ENCODE results near the gene COLEC12.

The COLEC12 gene

GRCh38 chr18:360676-361075 is 139.8 kb downstream of the COLEC12 start:
- no peak for DNase-seq (ENCODE audit: low spot score)

- no peak for DNase-seq (ENCODE audit: low spot score)
Measured at GRCh38 chr18:356778-357177, 143.7 kb downstream of the COLEC12 start.

GRCh38 chr18:355678-356077 is 144.8 kb downstream of the COLEC12 start:
- DNase-seq (ENCODE audit: low spot score) = no peak

GRCh38 chr18:354471-354870 is 146.0 kb downstream of the COLEC12 start:
- DNase-seq (ENCODE audit: low spot score) = no peak

- DNase-seq (ENCODE audit: low spot score) = no peak
Measured at GRCh38 chr18:354003-354402, 146.5 kb downstream of the COLEC12 start.

GRCh38 chr18:352438-352837 is 148.1 kb downstream of the COLEC12 start:
- no peak for DNase-seq (ENCODE audit: low spot score)

GRCh38 chr18:350953-351572 is 149.4 kb downstream of the COLEC12 start:
- DNase-seq (ENCODE audit: low spot score) = no peak

- DNase-seq (ENCODE audit: low spot score) = no peak
Measured at GRCh38 chr18:346600-346999, 153.9 kb downstream of the COLEC12 start.

- no peak for DNase-seq (ENCODE audit: low spot score)
Measured at GRCh38 chr18:341102-341501, 159.4 kb downstream of the COLEC12 start.

GRCh38 chr18:340044-340443 is 160.5 kb downstream of the COLEC12 start:
- DNase-seq (ENCODE audit: low spot score) = no peak

GRCh38 chr18:339200-339599 is 161.3 kb downstream of the COLEC12 start:
- no peak for DNase-seq (ENCODE audit: low spot score)

GRCh38 chr18:336713-337112 is 163.8 kb downstream of the COLEC12 start:
- DNase-seq (ENCODE audit: low spot score) = no peak

GRCh38 chr18:335733-336132 is 164.8 kb downstream of the COLEC12 start:
- no peak for DNase-seq (ENCODE audit: low spot score)

GRCh38 chr18:334575-335132 is 165.8 kb downstream of the COLEC12 start:
- DNase-seq (ENCODE audit: low spot score) = no peak

GRCh38 chr18:332721-333510 is 167.6 kb downstream of the COLEC12 start:
- DNase-seq (ENCODE audit: low spot score) = no peak

- DNase-seq (ENCODE audit: low spot score) = no peak
Measured at GRCh38 chr18:332007-332406, 168.5 kb downstream of the COLEC12 start.

- DNase-seq (ENCODE audit: low spot score) = no peak
Measured at GRCh38 chr18:331221-331821, 169.2 kb downstream of the COLEC12 start.

- no peak for DNase-seq (ENCODE audit: low spot score)
Measured at GRCh38 chr18:328928-329327, 171.6 kb downstream of the COLEC12 start.

- DNase-seq (ENCODE audit: low spot score) = no peak
Measured at GRCh38 chr18:326846-327245, 173.7 kb downstream of the COLEC12 start.

- DNase-seq (ENCODE audit: low spot score) = no peak
Measured at GRCh38 chr18:323253-323622, 177.3 kb downstream of the COLEC12 start.

- no peak for DNase-seq (ENCODE audit: low spot score)
Measured at GRCh38 chr18:321865-322467, 178.5 kb downstream of the COLEC12 start.

- DNase-seq (ENCODE audit: low spot score) = no peak
Measured at GRCh38 chr18:320155-320554, 180.3 kb downstream of the COLEC12 start.

- DNase-seq (ENCODE audit: low spot score) = no peak
Measured at GRCh38 chr18:319720-320119, 180.8 kb downstream of the COLEC12 start.
